Vagina (tissue), 2 donors: ENCODE data around the gene EIF3I. TPM values are rescaled to one million over a fixed set of nuclear protein-coding genes. Genes with fewer than 3 reads are reported as not detected.

Source experiments
- DNase-seq, 2 donors: peaks; one replicate each; pipeline ENCODE4 v3.0.0-alpha.2; 2017; ENCODE audit errors: extremely low spot score in 2 of 2
- H3K27ac ChIP-seq: fragments of 200-600 bp; sonication (generic); one replicate; pipeline ENCODE4 v1.5.1; 2019
- H3K27me3 ChIP-seq: fragments of 200-600 bp; sonication (generic); one replicate; pipeline ENCODE4 v1.5.1; 2019
- H3K36me3 ChIP-seq, 2 donors: fragments of 200-600 bp; sonication (generic); one replicate each; pipeline ENCODE4 v1.5.1; 2017 to 2019
- H3K4me1 ChIP-seq: fragments of 200-600 bp; sonication (generic); one replicate; pipeline ENCODE4 v1.5.1; 2019
- H3K4me3 ChIP-seq, 2 donors: fragments of 200-600 bp; sonication (generic); 1 replicate in 1 of 2; 2 replicates in 1 of 2; pipeline ENCODE4 v1.5.1; 2016 to 2019
- H3K9me3 ChIP-seq: fragments of 200-600 bp; sonication (generic); one replicate; pipeline ENCODE4 v1.5.1; 2019
- CTCF ChIP-seq, 3 experiments: fragments of 450-650 bp in 2 of 3; fragments of 200-600 bp in 1 of 3; sonication (generic) in 1 of 3; IDR thresholded peaks; one replicate each; pipeline ENCODE4 v1.5.1; 2017 to 2019; ENCODE audit warnings: antibody characterized with exemption in 3 of 3, mild to moderate bottlenecking in 2 of 3, moderate library complexity in 2 of 3
- POLR2A ChIP-seq, 2 donors: fragments of 450-650 bp; IDR thresholded peaks; one replicate each; pipeline ENCODE4 v1.6.1; 2017; ENCODE audit warnings: antibody characterized with exemption in 2 of 2, mild to moderate bottlenecking in 2 of 2, moderate library complexity in 2 of 2
- POLR2AphosphoS5 ChIP-seq, 2 donors: sonication (generic); formaldehyde crosslinking; IDR thresholded peaks; one replicate each; pipeline ENCODE4 v1.9.0; 2017; ENCODE audit warnings: antibody characterized with exemption in 2 of 2, mild to moderate bottlenecking in 2 of 2, low read depth in 1 of 2; ENCODE audit not compliant: insufficient read depth in 1 of 2
- intact Hi-C: fragments of 100-400 bp; cut with DNase I; formaldehyde crosslinking; loops from one replicate; pipeline ENCODE4 v1.15.1; 2023
- total RNA-seq: library from RNA; depleted of rRNA; stranded (reverse); fragments of >200 nt; gene quantifications from one replicate; pipeline ENCODE4 v1.2.3, GENCODE V29; 2016

EIF3I gene
- total RNA-seq = 164 TPM

- Histone ChIP-seq H3K4me1 (peaks cover 28% of the 10 kb centered on the region), H3K27me3 (no peaks in the 10 kb centered on the region), H3K36me3 (peaks cover 0 to 31% of the 10 kb centered on the region in 2 donors), H3K4me3 (peak within 1 kb of the TSS; percentile 92 to 95), H3K27ac (peak within 1 kb of the TSS; percentile 87), H3K9me3 (no peaks in the 10 kb centered on the region)
- TF ChIP-seq POLR2A (IDR thresholded peaks at IDR 0.05) = peak in 1 of 2 donors; percentile 71
- TF ChIP-seq POLR2AphosphoS5 (IDR thresholded peaks at IDR 0.05; ENCODE audit: insufficient read depth in 1 of 2, low read depth in 1 of 2) = peak; percentile 95
- no peak for TF ChIP-seq CTCF (IDR thresholded peaks at IDR 0.05)
- intact Hi-C loops = loop anchor here (10.0 kb wide), 1 partner anchor 173 kb away; the partner anchor contains the start of gene BSDC1
- DNase-seq = no peak
Observed at GRCh38 chr1:32221980-32222755, at the start of gene EIF3I, which contains the start of gene TMEM234. EIF3I (plus strand) TSS chr1:32222407; CDS start chr1:32222442, 35 bp downstream. TMEM234 (minus strand) TSS chr1:32222353; CDS start chr1:32222322, 31 bp downstream.

- no peak overlapping the region for H3K27ac ChIP-seq
- no peak for DNase-seq
- peaks cover 0 to 53% of the 10 kb centered on the region in 2 donors for H3K36me3 ChIP-seq
- no peaks in the 10 kb centered on the region for H3K4me1 ChIP-seq
- intact Hi-C loops = no loop called here
- H3K4me3 ChIP-seq = no peak overlapping the region
- no peaks in the 10 kb centered on the region for H3K9me3 ChIP-seq
- no peaks in the 10 kb centered on the region for H3K27me3 ChIP-seq
- TF ChIP-seq POLR2AphosphoS5 (IDR thresholded peaks at IDR 0.05; ENCODE audit: insufficient read depth in 1 of 2, low read depth in 1 of 2) = no peak
- no peak for TF ChIP-seq POLR2A (IDR thresholded peaks at IDR 0.05)
- no peak for TF ChIP-seq CTCF (IDR thresholded peaks at IDR 0.05)
Observed at GRCh38 chr1:32172621-32173245, 49.5 kb upstream of the EIF3I start.

GRCh38 chr1:32178380-32179192 is 43.6 kb upstream of the EIF3I start:
- intact Hi-C loops = no loop called here
- Histone ChIP-seq H3K36me3 (peaks cover 0 to 21% of the 10 kb centered on the region in 2 donors), H3K4me3 (peak overlapping the region; percentile 66 to 67), H3K4me1 (peaks cover 39% of the 10 kb centered on the region), H3K9me3 (no peaks in the 10 kb centered on the region), H3K27me3 (no peaks in the 10 kb centered on the region), H3K27ac (peak overlapping the region; percentile 89)
- DNase-seq = no peak
- TF ChIP-seq POLR2AphosphoS5 (IDR thresholded peaks at IDR 0.05; ENCODE audit: insufficient read depth in 1 of 2, low read depth in 1 of 2) = no peak
- TF ChIP-seq POLR2A (IDR thresholded peaks at IDR 0.05) = no peak

- intact Hi-C loops = no loop called here
- no peak for TF ChIP-seq POLR2AphosphoS5 (IDR thresholded peaks at IDR 0.05; ENCODE audit: insufficient read depth in 1 of 2, low read depth in 1 of 2)
- no peak for DNase-seq
- H3K4me3 ChIP-seq = peak overlapping the region; percentile 66 to 67
- H3K36me3 ChIP-seq = peaks cover 0 to 25% of the 10 kb centered on the region in 2 donors
- H3K27ac ChIP-seq = peak overlapping the region; percentile 89
- no peaks in the 10 kb centered on the region for H3K27me3 ChIP-seq
- no peaks in the 10 kb centered on the region for H3K9me3 ChIP-seq
- peaks cover 44% of the 10 kb centered on the region for H3K4me1 ChIP-seq
Observed at GRCh38 chr1:32179193-32179442, 43.1 kb upstream of the EIF3I start.

GRCh38 chr1:32179443-32180185 is 42.6 kb upstream of the EIF3I start, which contains the start of gene TXLNA:
TXLNA (plus strand) TSS chr1:32179675; CDS start chr1:32180346, 671 bp downstream.
- no peaks in the 10 kb centered on the region for H3K27me3 ChIP-seq
- peaks cover 0 to 30% of the 10 kb centered on the region in 2 donors for H3K36me3 ChIP-seq
- intact Hi-C loops = no loop called here
- peaks cover 49% of the 10 kb centered on the region for H3K4me1 ChIP-seq
- TF ChIP-seq POLR2A (IDR thresholded peaks at IDR 0.05) (peak in 1 of 2 donors; percentile 35), POLR2AphosphoS5 (IDR thresholded peaks at IDR 0.05; ENCODE audit: insufficient read depth in 1 of 2, low read depth in 1 of 2) (peak; percentile 82 to 88), CTCF (IDR thresholded peaks at IDR 0.05) (no peak)
- no peaks in the 10 kb centered on the region for H3K9me3 ChIP-seq
- peak within 1 kb of the TSS; percentile 89 for H3K27ac ChIP-seq
- DNase-seq = peak in 1 of 2 donors; percentile 95
- peak within 1 kb of the TSS; percentile 66 to 67 for H3K4me3 ChIP-seq
